HG02852 (cell line): ENCODE data around the gene SPATA20.

Experiments
- ATAC-seq: cut with Tn5 transposase; IDR thresholded peaks from one replicate; pipeline ENCODE4 v1.9.1; 2021; ENCODE audit warnings: mild to moderate bottlenecking, moderate library complexity; ENCODE audit not compliant: unreplicated experiment

SPATA20 gene

DNA sequence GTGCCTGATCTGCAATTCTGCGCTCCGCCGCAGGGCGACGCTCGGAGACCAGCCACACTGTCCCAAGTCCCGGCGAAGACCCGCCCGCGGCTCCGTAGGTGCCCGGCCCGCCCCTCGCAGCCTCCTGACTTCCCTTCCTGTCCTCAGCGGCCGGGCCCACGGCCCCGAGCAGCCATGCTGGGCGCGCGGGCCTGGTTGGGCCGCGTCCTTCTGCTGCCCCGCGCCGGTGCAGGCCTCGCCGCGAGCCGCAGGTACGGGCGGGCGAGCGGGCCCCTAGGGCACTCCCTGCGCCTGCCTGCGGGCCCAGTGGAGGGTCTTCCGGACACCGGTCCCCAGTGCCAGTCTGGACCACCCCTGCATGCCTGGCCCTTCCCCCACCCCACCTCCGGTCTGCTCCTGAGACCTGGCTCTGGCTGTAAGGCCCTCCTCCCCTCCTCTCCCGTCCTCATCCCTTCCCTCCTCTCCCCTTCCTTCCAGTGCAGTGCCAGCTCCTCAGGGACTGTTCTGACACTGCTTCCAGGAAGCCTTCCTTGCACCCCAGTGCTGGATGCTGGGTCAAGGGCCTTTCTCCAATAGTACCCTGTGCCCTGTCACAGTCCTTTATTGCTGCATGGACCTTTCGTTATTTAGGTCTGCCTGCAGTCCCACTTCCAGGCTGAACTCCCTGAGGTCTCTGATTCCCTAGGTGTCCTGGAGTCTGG lies at the start of gene SPATA20:
TSS of gene SPATA20 (plus strand) at position 140 of the 701 bp plus-strand sequence. CDS start at position 175, 35 bp downstream.
- peak; percentile 70 for ATAC-seq

GRCh38 chr17:50498021-50498874 lies 48.7 kb upstream of the SPATA20 start:
- no peak for ATAC-seq

DNA sequence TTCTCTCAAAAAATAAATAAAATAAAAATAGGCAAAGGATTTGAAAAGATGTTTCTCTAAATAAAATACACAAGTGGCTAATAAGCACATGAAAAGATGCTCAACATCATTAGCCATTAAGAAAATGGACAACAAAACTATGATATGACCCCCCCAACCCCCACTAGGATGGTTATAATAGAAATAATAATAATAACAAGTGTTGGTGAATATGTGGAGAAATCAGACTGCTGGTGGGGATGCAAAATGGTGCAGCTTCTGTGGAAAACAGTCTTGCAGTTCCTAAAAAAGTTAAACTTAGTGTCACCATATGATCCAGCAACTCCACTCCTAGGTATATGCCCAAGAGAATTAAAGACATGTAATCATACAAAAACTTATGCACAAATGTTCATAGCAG lies 47.7 kb upstream of the SPATA20 start:
- no peak for ATAC-seq

- no peak for ATAC-seq
Observed at GRCh38 chr17:50499721-50500120, 47.3 kb upstream of the SPATA20 start.

DNA sequence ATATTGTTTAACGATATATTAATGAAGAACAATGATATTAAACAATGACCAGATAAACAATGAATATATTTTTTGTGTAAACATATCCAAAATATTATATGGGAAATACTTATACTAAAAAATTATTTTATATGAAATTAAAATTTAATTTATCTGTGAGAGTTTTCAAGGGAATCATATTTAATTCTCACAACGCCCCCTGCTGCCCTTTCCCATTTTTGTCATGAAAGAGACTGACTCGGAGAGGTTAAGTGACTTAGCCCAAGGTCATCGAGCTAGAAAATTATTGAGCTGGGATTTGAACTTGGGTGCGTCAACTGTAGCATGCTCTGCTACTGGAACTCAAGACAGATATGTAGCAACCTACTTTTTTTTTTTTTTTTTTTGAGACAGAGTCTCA lies 45.9 kb upstream of the SPATA20 start:
- no peak for ATAC-seq

DNA sequence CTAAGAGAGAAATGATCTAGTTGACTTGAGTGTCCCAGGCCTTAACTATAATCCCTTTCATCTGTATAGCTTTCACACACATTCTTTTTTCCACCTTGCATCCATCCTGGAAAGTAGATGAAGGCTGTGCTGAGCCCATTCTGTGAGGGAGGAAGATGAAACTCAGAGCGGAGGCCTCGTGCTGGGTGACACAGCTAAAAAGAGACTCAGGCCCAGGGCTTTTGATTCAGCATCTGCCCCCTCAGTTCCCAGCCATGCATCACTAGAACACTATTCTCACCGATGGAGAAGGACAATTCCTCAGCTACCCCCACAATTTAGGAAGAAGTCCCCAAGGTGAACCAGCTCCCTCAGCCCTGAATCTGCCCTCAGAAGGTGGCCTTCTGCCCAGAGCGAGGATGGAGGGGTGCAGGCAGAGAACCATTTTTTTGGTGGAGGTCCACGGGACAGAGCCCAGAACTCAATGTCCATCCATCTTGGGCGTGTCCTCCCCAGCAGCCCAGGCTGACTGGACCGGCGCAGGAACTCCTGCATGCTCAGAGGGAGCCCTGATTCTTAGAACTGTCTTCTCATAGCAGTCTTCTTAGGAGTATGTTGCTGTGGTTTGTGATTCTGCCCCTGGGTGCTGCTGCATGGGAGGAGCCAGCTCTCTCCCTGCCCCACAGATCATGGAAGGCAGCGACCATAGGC lies 44.5 kb upstream of the SPATA20 start:
- ATAC-seq = no peak

DNA sequence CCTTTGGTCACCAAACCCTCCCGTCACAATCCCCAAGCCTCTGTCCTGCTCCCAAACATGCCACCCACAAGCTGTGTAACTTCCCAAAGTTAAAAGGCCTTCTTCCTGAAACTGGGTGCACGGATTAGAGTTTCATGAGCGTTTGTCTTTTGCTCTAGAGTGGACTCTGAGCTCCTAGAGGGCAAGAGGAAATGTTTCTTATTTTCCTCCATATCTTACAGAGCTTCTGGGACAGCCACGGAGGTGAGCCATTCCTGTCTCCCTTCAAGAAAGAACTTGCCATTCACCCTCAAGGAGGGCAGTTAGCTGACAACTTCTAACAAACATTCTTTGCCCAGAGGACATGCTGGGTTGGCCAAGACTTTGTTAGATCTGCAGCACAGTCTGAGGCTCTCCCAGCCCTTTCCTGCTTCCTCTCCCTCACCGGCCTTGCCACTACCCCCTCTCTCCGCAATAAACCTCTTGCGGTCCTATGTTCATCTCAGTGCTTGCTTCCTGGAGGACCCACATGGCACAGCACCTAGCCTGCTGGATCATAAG lies 41.3 kb upstream of the SPATA20 start:
- no peak for ATAC-seq

- ATAC-seq = no peak
Observed at GRCh38 chr17:50506298-50506697, 40.7 kb upstream of the SPATA20 start.

DNA sequence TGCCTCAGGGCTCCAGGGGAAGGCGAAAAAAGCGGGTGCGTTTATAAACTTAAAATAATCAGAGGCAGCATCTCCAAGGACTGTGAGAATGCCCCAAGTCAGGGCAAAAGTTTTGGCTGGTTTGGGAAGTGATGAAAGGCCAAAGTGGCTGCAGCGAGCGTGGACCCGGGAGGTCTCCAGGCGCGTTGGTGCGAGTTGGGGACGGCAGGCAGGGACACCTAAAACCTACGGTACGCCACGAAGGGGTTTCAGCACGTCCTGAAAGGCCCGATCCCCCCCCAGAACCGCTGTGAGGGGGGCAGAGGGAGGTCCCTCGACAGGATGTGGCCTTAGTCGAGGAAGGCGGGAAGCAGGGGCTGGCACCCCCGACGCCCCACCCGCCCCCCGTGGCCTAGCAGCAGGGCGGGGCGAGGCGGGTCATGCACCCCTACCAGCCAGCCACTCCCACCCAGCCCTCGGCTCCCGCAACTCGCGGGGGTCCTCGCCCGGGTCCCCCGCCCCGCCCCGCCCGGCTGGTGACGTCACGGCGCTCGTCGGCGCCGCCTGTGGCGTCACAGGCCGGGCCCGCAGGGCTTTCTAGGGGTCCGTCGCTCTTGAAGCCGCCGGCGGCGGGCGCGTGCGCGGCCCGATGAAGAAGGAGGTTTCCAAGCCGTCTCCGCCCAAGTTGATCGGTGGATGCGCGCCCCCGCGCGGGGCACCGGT lies 39.0 kb upstream of the SPATA20 start, which contains the start of gene MYCBPAP:
TSS of gene MYCBPAP (plus strand) at position 569 of the 702 bp plus-strand sequence. CDS start 236 bp downstream, outside the sequence.
- no peak for ATAC-seq

DNA sequence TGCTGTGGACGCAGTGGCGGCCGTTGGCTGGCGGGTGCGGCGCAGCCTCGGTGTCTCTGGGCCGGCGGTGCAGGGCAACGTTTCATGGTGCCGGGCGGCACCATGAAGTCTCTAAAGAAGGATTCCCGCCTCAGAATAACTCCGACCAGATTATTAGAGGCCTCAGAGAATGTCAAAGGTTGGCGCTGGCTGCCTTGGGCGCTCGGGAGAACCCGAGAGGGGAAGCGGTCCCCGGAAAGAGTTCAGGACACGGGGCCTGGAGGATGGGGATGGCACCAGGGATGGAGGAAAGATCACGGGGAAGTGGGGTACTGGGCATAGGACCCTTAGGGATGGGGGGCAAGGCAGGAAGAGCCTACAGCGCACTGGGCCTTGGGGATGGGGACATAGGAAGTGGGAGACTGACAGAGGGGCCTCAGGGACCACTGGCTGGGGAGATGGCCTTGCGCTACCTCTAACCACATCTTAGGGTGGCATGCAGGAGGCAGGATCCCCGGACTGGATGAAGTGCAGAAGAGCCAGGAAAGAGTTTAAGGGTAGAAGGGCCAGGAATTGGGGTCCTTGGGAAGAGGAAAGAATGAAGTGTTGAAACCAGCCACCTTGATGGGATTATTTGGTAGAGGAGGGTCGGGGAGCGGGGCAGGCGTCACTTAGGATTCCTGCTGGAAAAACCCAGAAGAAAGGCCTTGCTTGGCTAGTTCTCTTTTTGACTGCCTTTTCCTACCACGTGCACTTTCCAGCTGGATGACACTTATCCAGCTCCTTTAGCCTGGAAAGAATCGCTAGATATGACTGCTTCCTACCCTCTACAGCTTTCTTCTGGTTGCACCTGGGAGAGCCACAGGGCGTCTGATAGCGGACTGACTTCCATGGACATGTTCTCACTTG lies 38.2 kb upstream of the SPATA20 start:
- no peak for ATAC-seq

- peak; percentile 75 for ATAC-seq
Observed at GRCh38 chr17:50511058-50511457, 35.9 kb upstream of the SPATA20 start.

DNA sequence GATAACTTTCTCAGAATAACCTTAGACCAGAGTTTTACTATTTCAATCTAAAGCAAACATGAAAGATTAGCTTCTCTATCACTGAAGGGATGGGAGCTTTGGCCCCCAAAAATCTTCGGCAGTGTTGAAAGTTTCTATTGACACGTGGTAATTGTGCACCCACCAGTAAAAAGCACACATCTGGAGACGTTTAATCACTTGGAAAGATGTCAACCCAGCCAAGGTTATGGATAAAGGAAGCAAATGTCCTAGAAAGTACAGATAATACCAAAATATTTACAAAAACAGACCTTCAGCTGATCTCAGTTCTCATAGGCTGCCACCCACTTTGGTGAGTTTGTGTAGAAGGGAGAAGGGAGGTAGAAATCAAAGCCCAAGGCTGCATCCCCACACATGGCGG lies 33.5 kb upstream of the SPATA20 start:
- no peak for ATAC-seq

DNA sequence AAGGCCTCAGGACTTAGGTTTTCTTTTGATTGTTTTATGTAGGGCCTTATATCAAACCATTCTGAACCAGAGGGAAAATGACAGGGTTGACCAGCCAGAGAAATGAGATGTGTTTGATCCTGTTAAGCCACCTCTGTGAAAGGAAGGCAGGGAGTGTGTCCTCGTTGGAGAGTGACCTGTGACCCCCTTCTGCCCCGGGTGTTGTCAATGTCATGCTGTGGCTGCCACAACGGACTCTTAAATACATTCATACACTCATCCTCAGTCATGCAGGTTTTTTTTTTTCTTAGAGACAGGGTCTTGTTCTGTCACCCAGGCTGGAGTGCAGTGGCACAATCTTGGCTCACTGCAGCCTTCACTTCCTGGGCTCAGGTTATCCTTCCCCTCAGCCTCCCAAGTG lies 32.6 kb upstream of the SPATA20 start:
- ATAC-seq = no peak

DNA sequence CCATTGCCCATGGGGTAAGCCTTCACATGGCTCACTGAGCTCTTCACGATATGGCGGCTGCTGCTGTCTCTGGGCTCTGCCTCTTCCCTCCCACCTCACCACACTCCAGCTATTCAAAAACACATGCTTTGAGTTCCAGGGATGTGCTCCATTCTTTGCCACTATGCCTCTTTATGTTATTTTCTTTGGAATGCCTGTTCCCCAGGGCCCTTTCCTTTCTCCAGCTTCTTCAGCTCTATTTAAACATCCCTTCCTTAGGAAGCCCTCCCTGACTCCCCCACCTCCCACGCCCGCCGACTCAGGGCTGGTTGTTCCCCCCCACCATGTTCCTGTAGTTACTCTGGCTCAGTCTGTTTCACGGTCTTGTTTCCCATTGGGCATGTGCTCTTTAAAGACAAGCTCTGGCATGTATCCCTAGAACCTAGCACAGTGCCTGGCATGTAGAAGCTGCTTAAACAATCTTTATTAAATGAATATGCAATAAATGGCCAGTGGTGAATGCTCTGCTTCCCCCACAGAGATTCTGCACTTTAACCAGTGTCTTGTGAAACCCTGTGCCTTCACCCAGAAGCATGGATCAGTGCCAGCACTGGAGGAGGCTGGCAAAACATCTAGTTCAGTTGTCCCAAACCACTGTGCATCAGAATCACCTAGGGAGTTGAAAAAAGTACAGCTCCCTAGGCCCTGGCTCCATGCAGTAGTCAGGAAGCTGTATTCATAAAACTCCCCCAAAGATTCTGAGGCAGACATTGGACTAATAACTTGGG lies 31.9 kb upstream of the SPATA20 start:
- no peak for ATAC-seq

- ATAC-seq = no peak
Observed at GRCh38 chr17:50517011-50517410, 30.0 kb upstream of the SPATA20 start.

DNA sequence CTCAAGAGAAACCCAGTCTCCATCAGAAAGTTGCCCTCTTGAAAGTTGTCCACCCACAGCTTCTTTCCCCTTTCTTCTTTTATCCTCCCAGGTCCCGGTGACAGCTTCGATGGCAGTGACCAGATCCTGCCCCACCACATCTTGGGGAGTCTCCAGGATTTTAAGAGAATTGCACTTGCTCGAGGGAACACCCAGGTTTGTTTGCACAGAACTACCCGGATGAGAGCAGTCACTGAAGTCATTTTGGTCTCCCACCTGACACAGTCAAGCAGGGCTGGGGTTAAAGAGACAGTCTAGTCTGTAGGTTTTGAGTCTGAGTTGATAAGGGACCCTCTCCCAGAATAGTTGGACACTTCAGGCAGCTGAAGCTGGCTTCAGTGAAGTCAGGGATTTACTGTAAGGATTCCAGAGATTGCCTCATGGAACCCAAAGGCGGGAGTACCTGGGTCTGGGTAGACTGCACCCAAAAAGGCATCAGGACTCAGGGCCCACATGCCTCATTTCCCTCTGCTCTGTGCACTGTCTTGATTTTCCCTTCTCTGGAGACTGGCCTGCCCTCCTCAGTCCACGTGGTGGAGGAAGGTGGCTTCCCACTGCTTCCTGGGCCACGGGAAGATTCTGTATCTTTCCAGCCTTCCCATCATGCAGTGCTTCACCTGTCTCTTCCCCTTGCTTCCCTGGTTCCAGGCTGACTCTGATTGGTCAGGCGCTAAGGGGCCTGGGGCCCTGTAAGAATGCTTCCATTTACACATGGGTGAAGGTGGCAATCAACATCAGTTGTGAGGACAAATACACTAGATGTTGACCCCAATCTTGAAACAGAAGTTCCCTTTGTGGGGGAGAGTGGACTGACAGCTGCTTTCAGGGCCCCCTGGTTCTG lies 29.2 kb upstream of the SPATA20 start:
- ATAC-seq = no peak

DNA sequence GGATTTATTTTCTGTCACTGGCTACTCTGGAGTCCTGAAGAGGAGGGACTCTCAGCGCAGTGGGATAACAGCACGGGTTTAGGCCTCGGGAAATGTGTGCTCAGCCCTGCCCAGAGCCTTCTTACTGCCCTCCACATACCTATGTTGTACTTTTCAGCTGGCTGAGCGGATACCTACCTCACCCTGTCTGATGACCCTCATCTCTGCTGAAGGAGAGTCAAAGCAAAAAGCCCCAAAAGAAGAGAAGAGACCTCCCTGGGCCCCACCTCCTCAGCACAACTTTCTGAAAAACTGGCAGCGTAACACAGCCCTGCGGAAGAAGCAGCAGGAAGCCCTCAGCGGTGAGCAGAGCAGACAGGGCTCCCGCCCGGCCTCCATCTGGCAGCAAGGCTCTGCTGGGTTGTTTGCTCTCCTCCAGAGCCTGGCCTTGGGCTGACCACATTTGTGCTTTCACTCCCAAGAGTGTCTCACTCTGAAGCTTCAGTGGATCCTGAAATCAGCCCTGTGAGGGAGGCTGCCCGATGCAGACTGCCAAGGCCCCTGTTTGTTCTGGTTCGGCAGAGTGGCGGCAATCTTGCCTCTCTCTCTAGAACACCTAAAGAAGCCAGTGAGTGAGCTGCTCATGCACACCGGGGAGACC lies 28.5 kb upstream of the SPATA20 start:
- no peak for ATAC-seq
